ENCODE measurements around the gene GDF15. TPM values are rescaled to one million over a fixed set of nuclear protein-coding genes. Genes with fewer than 3 reads are reported as not detected.
A peak's percentile ranks its signal among the peaks of the same experiment; 100 is the strongest.

GDF15 gene
- total RNA-seq, 6 experiments from 2014 or later = 0.88 to 160 (median 57.5) TPM

GRCh38 chr19:18416778-18417249 lies 30.9 kb downstream of the GDF15 start:
- peaks cover 0 to 46% (median 16%) of the 10 kb centered on the region in 4 donors for H3K4me1 ChIP-seq
- WGBS (ENCODE audit: insufficient coverage, low coverage, low lambda C conversion rate, missing lambda C conversion rate) = 0% methylated on average over 15 of the region's 44 CpGs
- peak; percentile 82 to 91 (median 89) for DNase-seq
- H3K27me3 ChIP-seq = peaks cover 0 to 5% of the 10 kb centered on the region in 2 donors
- no peak for TF ChIP-seq CTCF (IDR thresholded peaks at IDR 0.05)
- no peak for TF ChIP-seq POLR2A (IDR thresholded peaks at IDR 0.05)
- intact Hi-C loops (cut with DNase I) = loop anchor here in 1 of 2 donors (10.0 kb wide), 1 partner anchor 142 kb away; the partner anchor contains the start of gene IQCN
- H3K4me3 ChIP-seq = peak overlapping the region in 2 of 3 donors; percentile 4 to 35
- H3K9me3 ChIP-seq = no peaks in the 10 kb centered on the region
- H3K36me3 ChIP-seq = no peaks in the 10 kb centered on the region
- ATAC-seq = peak; percentile 39 to 58 (median 51)
- H3K27ac ChIP-seq = peak overlapping the region; percentile 75 to 84 (median 77)

GRCh38 chr19:18417250-18418028 lies 31.5 kb downstream of the GDF15 start:
- DNase-seq = peak; percentile 77 to 88 (median 87)
- peaks cover 0 to 5% of the 10 kb centered on the region in 2 donors for H3K27me3 ChIP-seq
- 0% methylated on average over 20 of the region's 53 CpGs for WGBS (ENCODE audit: insufficient coverage, low coverage, low lambda C conversion rate, missing lambda C conversion rate)
- peaks cover 0 to 46% (median 16%) of the 10 kb centered on the region in 4 donors for H3K4me1 ChIP-seq
- peak overlapping the region; percentile 3 to 35 (median 4) for H3K4me3 ChIP-seq
- ATAC-seq = peak; percentile 38 to 61 (median 42)
- no peaks in the 10 kb centered on the region for H3K36me3 ChIP-seq
- no peaks in the 10 kb centered on the region for H3K9me3 ChIP-seq
- TF ChIP-seq POLR2A (IDR thresholded peaks at IDR 0.05) (peak; percentile 48), CTCF (IDR thresholded peaks at IDR 0.05) (no peak)
- intact Hi-C loops (cut with DNase I) = loop anchor here in 1 of 2 donors (10.0 kb wide), 1 partner anchor 143 kb away; the partner anchor contains the start of gene IQCN
- H3K27ac ChIP-seq = peak overlapping the region; percentile 70 to 84 (median 75)

- DNase-seq (peak in 1 of 3 donors; percentile 74), ATAC-seq (no peak)
- intact Hi-C loops (cut with DNase I) = loop anchor here in 1 of 2 donors (10.0 kb wide), 1 partner anchor 143 kb away; the partner anchor contains the start of gene IQCN
- 30% methylated on average over 2 of the region's 30 CpGs for WGBS (ENCODE audit: insufficient coverage, low coverage, low lambda C conversion rate, missing lambda C conversion rate)
- peak overlapping the region in 2 of 3 donors; percentile 3 to 35 for H3K4me3 ChIP-seq
- peaks cover 0 to 5% of the 10 kb centered on the region in 2 donors for H3K27me3 ChIP-seq
- H3K4me1 ChIP-seq = peaks cover 0 to 46% (median 16%) of the 10 kb centered on the region in 4 donors
- H3K36me3 ChIP-seq = no peaks in the 10 kb centered on the region
- H3K9me3 ChIP-seq = no peaks in the 10 kb centered on the region
- peak overlapping the region in 2 of 3 donors; percentile 70 to 84 for H3K27ac ChIP-seq
- TF ChIP-seq POLR2A (IDR thresholded peaks at IDR 0.05) (no peak), CTCF (IDR thresholded peaks at IDR 0.05) (no peak)
These were observed 32.1 kb downstream of the GDF15 start for GRCh38 chr19:18418029-18418482.

GRCh38 chr19:18418483-18419194 lies 32.7 kb downstream of the GDF15 start:
- H3K27me3 ChIP-seq = peaks cover 0 to 5% of the 10 kb centered on the region in 2 donors
- H3K4me1 ChIP-seq = peaks cover 0 to 46% (median 16%) of the 10 kb centered on the region in 4 donors
- no peaks in the 10 kb centered on the region for H3K9me3 ChIP-seq
- H3K27ac ChIP-seq = peak overlapping the region in 2 of 3 donors; percentile 70 to 84
- WGBS (ENCODE audit: insufficient coverage, low coverage, low lambda C conversion rate, missing lambda C conversion rate) = 20% methylated on average over 5 of the region's 39 CpGs
- peak in 1 of 3 donors; percentile 69 for DNase-seq
- peak overlapping the region in 2 of 3 donors; percentile 48 to 70 for H3K4me3 ChIP-seq
- intact Hi-C loops (cut with DNase I) = loop anchor here in 1 of 2 donors (10.0 kb wide), 1 partner anchor 144 kb away; the partner anchor contains the start of gene IQCN
- H3K36me3 ChIP-seq = no peaks in the 10 kb centered on the region
- TF ChIP-seq CTCF (IDR thresholded peaks at IDR 0.05) (no peak), POLR2A (IDR thresholded peaks at IDR 0.05) (no peak)
- ATAC-seq = peak; percentile 0 to 17 (median 2)
